HG03103 (cell line): ENCODE results near the gene SH3GL3.

Experiments used
- ATAC-seq: cut with Tn5 transposase; IDR thresholded peaks from one replicate; pipeline ENCODE4 v1.9.1; 2021; ENCODE audit warnings: low read depth; ENCODE audit not compliant: unreplicated experiment

Gene SH3GL3

DNA sequence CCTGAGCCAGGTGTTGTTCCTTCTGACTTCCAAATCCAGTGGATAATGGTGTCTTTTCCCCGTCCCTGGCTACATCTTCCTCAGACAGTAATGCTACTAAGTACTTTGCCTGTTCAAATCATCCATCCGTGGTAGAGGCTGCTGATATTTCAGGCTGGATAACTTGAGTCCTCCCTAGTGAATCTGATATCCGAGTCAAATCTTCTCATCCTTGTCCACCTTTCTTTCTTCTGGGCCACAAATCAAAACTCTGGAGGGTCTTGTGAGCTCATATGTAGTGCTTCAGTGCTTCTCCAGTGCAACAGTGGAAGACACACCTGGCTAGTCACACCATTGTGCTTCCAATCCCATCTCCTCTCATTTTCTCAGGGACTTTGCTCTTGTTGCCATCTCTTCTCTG, 11.2 kb downstream of the SH3GL3 start:
- no peak for ATAC-seq

- ATAC-seq, result no peak
These were observed 14.9 kb downstream of the SH3GL3 start for GRCh38 chr15:83462026-83462425.

- ATAC-seq, result no peak
These were observed 15.9 kb downstream of the SH3GL3 start for GRCh38 chr15:83462953-83463433.

- no peak for ATAC-seq
These were observed 23.7 kb downstream of the SH3GL3 start for GRCh38 chr15:83470887-83471286.

DNA sequence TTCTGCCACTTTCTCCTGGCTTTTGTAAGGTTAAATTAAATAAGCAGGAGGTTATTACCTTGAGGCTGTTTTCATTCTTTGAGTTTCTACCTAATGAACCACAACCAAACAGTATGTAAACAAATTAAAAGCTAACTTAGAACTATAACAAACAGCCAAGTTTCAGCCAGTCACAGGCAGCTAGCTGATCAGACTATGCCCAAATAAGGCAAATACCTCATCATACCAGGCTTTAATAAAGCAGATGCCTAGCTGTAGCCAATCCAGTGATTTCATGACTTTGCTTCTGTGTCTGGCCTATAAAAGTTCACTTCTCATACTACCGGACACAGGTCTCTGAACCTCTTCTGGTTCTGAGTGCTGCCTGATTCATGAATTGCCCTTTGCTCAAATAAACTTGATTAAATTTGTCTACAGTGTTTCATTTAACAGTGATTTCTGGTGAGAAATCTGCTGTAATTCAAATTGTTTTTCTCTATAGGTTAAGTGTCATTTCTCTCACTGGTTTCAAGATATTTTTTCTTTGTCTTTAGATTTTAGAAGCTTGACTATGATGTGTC, 24.2 kb downstream of the SH3GL3 start:
- ATAC-seq, result no peak

DNA sequence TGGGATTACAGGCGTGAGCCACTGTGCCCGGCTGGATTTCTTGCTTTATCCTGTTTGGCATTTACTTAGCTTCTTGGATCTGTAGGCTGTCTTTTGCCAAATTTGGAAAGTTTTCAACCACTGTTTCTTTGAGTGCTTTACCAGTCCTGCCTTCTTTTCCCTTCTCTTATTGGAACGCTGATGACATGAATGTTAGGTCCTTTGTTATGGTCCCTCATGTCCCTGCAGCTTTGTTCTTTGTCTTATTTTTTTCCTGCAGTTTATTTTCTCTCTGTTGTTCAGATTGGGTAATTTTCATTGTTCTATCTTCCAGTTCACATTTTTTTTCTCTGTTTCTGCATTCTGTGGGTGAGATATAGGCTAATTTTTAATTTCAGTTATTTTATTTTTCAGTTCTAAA, 25.0 kb downstream of the SH3GL3 start:
- no peak for ATAC-seq

DNA sequence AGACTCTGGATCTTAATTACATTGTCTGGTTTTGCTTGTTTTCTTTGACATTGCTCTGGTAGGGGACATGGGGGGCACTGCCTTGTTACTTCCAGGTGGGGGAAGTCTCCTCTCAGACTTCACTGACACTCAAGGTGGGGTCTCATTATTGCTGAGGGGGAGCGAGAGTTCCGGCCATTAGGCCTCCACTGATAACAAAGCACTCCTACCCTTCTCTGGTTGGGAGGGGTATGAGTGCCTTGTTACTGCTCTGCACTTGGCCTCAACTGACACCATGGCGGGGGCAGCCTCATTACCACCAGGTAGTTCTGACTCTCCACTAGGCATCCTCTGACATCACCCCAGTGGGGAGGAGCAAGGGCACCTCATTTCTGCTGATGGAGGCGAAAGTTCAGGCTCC, 25.7 kb downstream of the SH3GL3 start:
- ATAC-seq, result no peak

DNA sequence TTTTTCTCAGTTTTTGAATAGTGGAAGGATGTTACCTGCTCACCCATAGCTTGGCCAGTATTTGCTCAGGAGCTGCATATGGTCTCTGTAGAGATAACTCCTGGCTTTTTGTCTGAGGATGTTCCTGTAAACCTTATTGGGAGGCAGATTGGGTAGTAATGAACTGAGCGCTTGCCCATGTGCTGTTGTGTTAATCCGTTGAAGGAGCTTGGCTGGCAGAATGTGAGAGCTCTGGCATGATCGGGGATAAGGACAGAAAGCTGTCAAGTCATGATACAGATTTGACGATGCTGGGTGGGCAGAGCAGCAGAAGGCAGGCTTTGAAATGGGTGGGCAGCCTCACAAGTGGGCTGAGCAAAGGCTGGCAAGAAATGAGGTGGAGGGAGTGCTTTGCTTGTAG, 27.4 kb downstream of the SH3GL3 start:
- no peak for ATAC-seq

DNA sequence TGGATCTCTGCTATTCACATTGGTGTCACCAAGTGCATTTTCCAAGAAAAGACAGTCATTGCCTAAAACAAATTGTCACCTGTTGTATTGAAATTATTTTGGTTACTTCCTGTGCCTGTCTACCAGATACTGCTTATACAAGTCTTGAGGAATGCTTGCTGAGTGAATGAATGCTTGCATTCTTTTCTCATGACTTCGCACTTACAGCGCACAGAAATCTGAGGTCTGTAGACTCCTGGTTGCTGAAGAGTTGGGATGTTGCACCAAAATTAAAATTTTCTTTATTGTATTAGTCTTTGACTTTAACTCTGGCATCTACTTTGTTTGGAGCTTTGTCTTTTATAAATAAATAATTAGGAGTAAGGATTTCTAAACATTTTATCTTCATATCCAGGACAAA, 28.4 kb downstream of the SH3GL3 start:
- ATAC-seq, result no peak

- no peak for ATAC-seq
These were observed 28.9 kb downstream of the SH3GL3 start for GRCh38 chr15:83476066-83476465.

DNA sequence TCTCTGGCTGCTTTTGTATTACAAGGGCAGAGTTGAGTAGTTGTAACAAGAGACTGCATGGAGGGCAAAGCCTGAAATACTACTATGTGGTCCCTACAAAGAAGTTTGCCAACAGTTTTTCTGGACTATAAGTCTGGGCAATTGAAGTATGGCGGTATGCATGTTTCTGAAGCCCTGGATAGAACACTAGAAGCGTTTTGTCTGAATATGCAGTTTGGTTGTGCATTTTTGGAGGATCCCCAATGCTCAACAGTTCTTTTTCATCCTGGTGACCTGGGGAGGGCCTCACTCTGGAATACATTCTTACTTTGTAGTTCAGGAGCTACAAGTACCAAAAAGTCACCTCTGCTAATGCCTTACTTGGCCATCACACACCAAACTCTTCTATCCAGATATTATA, 29.6 kb downstream of the SH3GL3 start:
- no peak for ATAC-seq

DNA sequence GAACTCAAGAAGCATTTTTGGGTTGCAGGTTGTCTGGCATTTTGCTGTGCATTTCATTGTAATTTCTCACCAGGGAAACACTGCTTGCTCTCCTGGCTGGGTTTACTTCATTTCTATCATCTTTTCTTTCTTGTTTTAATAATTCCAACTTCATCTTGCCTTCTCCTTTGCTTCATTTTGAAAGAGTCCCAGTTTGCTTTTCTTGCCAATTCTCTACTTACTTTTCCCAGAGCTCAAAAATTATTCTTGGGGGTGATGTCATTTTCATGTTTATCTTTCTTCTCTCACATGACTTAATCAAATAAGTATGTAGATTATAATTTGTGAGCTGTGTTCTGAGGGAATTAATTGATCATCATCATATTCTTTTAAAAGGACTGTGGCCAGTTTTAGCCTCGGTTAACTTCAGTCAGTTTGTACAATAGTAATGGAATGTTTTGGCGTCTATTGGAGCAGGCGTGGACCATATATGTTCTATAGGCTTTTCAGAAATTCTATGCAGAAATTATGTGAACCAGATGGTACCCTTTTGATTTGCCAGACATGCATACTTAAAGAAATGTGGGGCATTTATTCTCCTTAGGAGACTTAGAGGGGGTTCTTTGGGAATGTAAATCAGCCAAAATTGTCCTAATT, 30.1 kb downstream of the SH3GL3 start:
- no peak for ATAC-seq

GRCh38 chr15:83477808-83478537, 30.8 kb downstream of the SH3GL3 start:
- no peak for ATAC-seq

- no peak for ATAC-seq
These were observed 36.5 kb downstream of the SH3GL3 start for GRCh38 chr15:83483612-83484011.

DNA sequence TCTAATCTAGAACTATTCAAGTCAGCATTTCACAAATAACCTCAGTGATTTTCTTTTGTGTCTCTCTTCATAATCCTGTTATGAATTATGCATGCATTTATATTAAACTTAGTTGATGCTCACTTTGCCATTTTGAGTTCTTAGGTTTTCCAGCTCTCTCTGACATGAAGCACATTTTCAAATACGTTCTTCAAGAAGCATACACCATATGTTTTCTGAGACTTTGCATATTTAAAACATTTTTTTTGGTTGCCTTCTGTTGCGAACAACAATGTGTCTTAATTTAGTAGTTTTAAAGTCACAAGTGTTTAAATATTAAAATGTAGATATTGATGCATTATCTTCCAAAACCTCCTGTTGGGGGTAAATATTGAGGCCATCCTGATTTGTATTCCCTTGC, 37.5 kb downstream of the SH3GL3 start:
- ATAC-seq, result no peak

- ATAC-seq, result no peak
These were observed 39.2 kb downstream of the SH3GL3 start for GRCh38 chr15:83486363-83486762.

DNA sequence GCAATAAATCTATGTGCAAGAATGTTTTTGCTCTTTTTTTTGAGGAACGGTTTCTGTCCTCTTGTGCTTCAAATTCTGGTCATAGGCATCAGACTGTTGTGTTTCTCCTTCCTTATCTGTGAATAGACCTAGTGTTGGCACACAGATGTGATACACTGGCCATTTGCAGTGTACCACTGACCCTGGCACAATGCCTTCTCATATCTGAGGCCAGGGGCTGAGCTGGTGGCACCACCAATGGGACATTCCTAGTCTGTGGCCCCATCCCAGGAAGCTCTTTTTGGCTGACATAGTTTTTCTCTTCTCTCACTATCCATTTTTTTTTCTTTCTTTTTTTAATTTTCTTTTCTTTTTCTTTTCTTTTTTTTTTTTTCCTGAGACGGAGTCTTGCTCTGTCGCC, 40.4 kb downstream of the SH3GL3 start:
- no peak for ATAC-seq

GRCh38 chr15:83489690-83490089, 42.5 kb downstream of the SH3GL3 start:
- ATAC-seq, result no peak

- no peak for ATAC-seq
These were observed 44.3 kb downstream of the SH3GL3 start for GRCh38 chr15:83491486-83491885.

DNA sequence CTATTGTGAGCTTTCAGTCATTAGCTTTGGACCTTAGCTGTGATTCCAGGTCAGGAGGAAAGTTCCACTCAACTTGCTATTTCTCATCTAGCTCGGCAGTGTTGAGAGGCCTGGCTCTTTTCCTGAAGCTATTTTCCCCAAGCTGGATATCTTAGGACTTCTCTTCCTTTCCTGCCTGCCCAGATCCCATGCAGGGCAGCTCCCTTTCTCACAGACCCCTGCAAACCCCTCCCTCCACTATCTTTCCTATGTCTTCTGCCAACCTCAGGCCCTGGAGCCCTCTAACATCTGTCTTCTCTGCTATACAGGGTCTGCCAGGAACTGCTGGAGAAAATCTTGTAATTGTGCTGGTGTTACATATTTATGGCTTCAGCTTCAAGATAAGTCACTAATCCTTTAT, 49.6 kb downstream of the SH3GL3 start:
- no peak for ATAC-seq

GRCh38 chr15:83498374-83498773, 51.2 kb downstream of the SH3GL3 start:
- no peak for ATAC-seq

GRCh38 chr15:83498801-83499200, 51.7 kb downstream of the SH3GL3 start:
- ATAC-seq, result no peak
